ENCODE data around the gene SLC35G2. TPM values are rescaled to one million over a fixed set of nuclear protein-coding genes. Genes with fewer than 3 reads are reported as not detected.

Gene SLC35G2
- total and polyA plus RNA-seq, 2 of the 4 experiments (the other 2 are of a cell fraction), result 6.6 to 7.0 TPM

GRCh38 chr3:136860541-136860940 is 41.6 kb downstream of the SLC35G2 start:
- intact Hi-C loops (cut with micrococcal nuclease) (loop anchor here (5.0 kb wide), 2 partner anchors 97 to 663 kb away; partner anchors contain the start of genes IL20RB and MSL2), dilution Hi-C loops (cut with HindIII; ENCODE audit: low sequenced_read_pairs, unreplicated experiment) (no loop called here), in situ Hi-C loops (cut with MboI; ENCODE audit: low sequenced_read_pairs) (no loop called here)
- Histone ChIP-seq H3K9me1 (ENCODE audit: insufficient read depth, low read length) (peaks cover 9% of the 10 kb centered on the region), H3K9ac (ENCODE audit: low read depth, low read length) (no peak overlapping the region), H3K4me2 (ENCODE audit: low read depth, low read length) (peak overlapping the region; percentile 74), H2BK20ac (ENCODE audit: low read depth, low read length) (no peak overlapping the region), H4K20me1 (ENCODE audit: insufficient read depth, low read length) (peaks cover under 1% of the 10 kb centered on the region; the same call in 1 of the 2 replicates), H3K23ac (ENCODE audit: low read depth, low read length) (peak overlapping the region; percentile 69; the same call in 1 of the 2 replicates), H3K36me3 (ENCODE audit: control insufficient read depth, insufficient read depth, low read length) (0 out of 2 replicates have a peak, but pooled peaks cover 3% of the 10 kb centered on the region), H2BK5ac (ENCODE audit: low read depth, low read length, poor library complexity, severe bottlenecking) (no peak overlapping the region), H3K27ac (ENCODE audit: insufficient read depth, low read length) (no peak overlapping the region), H2AFZ (replicated peaks; ENCODE audit: low read length, poor library complexity) (no peak overlapping the region), H3K4me3 (ENCODE audit: insufficient read depth, low read depth, low read length) (no peak overlapping the region), H2AK5ac (ENCODE audit: low read depth, low read length) (peak overlapping the region; percentile 63; the same call in 1 of the 2 replicates), H3K79me1 (ENCODE audit: low read depth in 1 of 2, low read length in 2 of 2) (peaks cover 20 to 46% of the 10 kb centered on the region in 2 experiments), H3K4me1 (ENCODE audit: control insufficient read depth, insufficient read depth, low read length) (peaks cover 7% of the 10 kb centered on the region), H2BK120ac (ENCODE audit: low read depth, low read length) (no peak overlapping the region), H3K56ac (ENCODE audit: extremely low read depth, insufficient read depth, low read length) (no peak overlapping the region), H4K91ac (ENCODE audit: insufficient read depth, low read depth, low read length) (no peak overlapping the region), H4K5ac (ENCODE audit: low read depth, low read length) (no peak overlapping the region), H2AK9ac (replicated peaks; ENCODE audit: low read depth, low read length, poor library complexity) (no peak overlapping the region), H3K9me3 (ENCODE audit: control insufficient read depth, insufficient read depth, low read length) (no peaks in the 10 kb centered on the region), H3K4ac (ENCODE audit: low read depth, low read length) (peak overlapping the region; percentile 14; the same call in 1 of the 2 replicates), H3K27me3 (ENCODE audit: control insufficient read depth, insufficient read depth, low read length) (no peaks in the 10 kb centered on the region), H3K18ac (ENCODE audit: low read depth, low read length) (no peak overlapping the region), H3K14ac (replicated peaks; ENCODE audit: low read depth, low read length) (no peak overlapping the region; the same call in 1 of the 2 replicates), H2BK15ac (ENCODE audit: low read depth, low read length) (no peak overlapping the region), H4K8ac (ENCODE audit: low read depth in 2 of 2, low read length in 2 of 2) (no peak overlapping the region; a peak in 1 of 4 replicates)
- BruUV-seq (replicated peaks), result no TSS peak
- CTCF ChIA-PET, result interaction anchor here (1.3 to 1.9 kb wide), 2 partner anchors 12 to 154 kb away, joined by 4 to 12 read pairs; no protein-coding TSS in a partner anchor
- POLR2A ChIA-PET (ENCODE audit: unreplicated experiment), result interaction anchor here (0.6 kb wide), 1 partner anchor 94 kb away, joined by 4 read pairs; no protein-coding TSS in a partner anchor
- no CpG with 5 or more reads among the region's 4 CpGs for WGBS, 2 experiments (ENCODE audit: extremely low coverage in 2 of 2, insufficient read length in 1 of 2)
- TF ChIP-seq BHLHE40 (IDR thresholded peaks at IDR 0.05; ENCODE audit: low read depth, low read length) (no peak), ELK1 (IDR thresholded peaks at IDR 0.05; ENCODE audit: borderline replicate concordance, low read depth, low read length) (no peak)
- no peak for ATAC-seq (ENCODE audit: low read depth)
- DNase-seq, result no peak

Measured in IMR-90 (cell line).